NCI-H82 (cell line): ENCODE measurements around the gene INSL6.
A peak's percentile ranks its signal among the peaks of the same experiment; 100 is the strongest.
"Not testable (repeated sequence)": the region's sequence is repeated elsewhere in the genome, so short reads cannot be mapped to it uniquely, and the experiment has no call there.

Source experiments
- DNase-seq: peaks from one replicate; lab custom pipeline; 2025; lab: John Stamatoyannopoulos, UW

INSL6 gene

GRCh38 chr9:5185220-5185840, at the start of gene INSL6:
INSL6 (minus strand) TSS chr9:5185639; CDS start chr9:5185602, 37 bp downstream.
- DNase-seq: no peak

- DNase-seq: no peak
These were observed 45.8 kb upstream of the INSL6 start, which contains the start of gene INSL4 for GRCh38 chr9:5231212-5231611. INSL4 (plus strand) TSS chr9:5231419; CDS start chr9:5231524, 105 bp downstream.

GRCh38 chr9:5230554-5230953, 45.1 kb upstream of the INSL6 start:
- DNase-seq: peak; percentile 42

- DNase-seq: no peak
These were observed 19.6 kb upstream of the INSL6 start for GRCh38 chr9:5205071-5205470.

- no peak for DNase-seq
These were observed 10.0 kb upstream of the INSL6 start for GRCh38 chr9:5195463-5195862.

GRCh38 chr9:5193345-5193744, 7.9 kb upstream of the INSL6 start:
- no peak for DNase-seq

GRCh38 chr9:5191985-5192384, 6.5 kb upstream of the INSL6 start:
- DNase-seq: no peak

GRCh38 chr9:5188060-5188984, 2.9 kb upstream of the INSL6 start:
- no peak for DNase-seq

- peak; percentile 77 for DNase-seq
These were observed 1.2 kb upstream of the INSL6 start for GRCh38 chr9:5186416-5187169.

- DNase-seq: no peak
These were observed 663 bp downstream of the INSL6 start for GRCh38 chr9:5184776-5185175.

GRCh38 chr9:5180631-5181030, 4.8 kb downstream of the INSL6 start:
- not testable (repeated sequence) for DNase-seq

- no peak for DNase-seq
These were observed 7.2 kb downstream of the INSL6 start for GRCh38 chr9:5178126-5178805.

GRCh38 chr9:5146241-5146640, 39.2 kb downstream of the INSL6 start:
- no peak for DNase-seq

GRCh38 chr9:5144217-5144616, 41.2 kb downstream of the INSL6 start:
- no peak for DNase-seq

- no peak for DNase-seq
These were observed 45.3 kb downstream of the INSL6 start for GRCh38 chr9:5140151-5140550.

- DNase-seq: no peak
These were observed 62.9 kb downstream of the INSL6 start for GRCh38 chr9:5122516-5122915.

GRCh38 chr9:5122116-5122515, 63.3 kb downstream of the INSL6 start:
- DNase-seq: no peak

- no peak for DNase-seq
These were observed 71.3 kb downstream of the INSL6 start for GRCh38 chr9:5113994-5114748.
